CD4-positive, alpha-beta T cell (primary cell): Measurements from ENCODE around the gene SPIC. TPM values are rescaled to one million over a fixed set of nuclear protein-coding genes. Genes with fewer than 3 reads are reported as not detected.
A peak's percentile ranks its signal among the peaks of the same experiment; 100 is the strongest.
"Not testable (repeated sequence)": the region's sequence is repeated elsewhere in the genome, so short reads cannot be mapped to it uniquely, and the experiment has no call there.

Source experiments
- ATAC-seq: fragments of 200-7000 bp; cut with Tn5 transposase; one replicate; pipeline ENCODE4 v1.10.0; 2022; ENCODE audit warnings: mild to moderate bottlenecking; ENCODE audit not compliant: poor library complexity
- CTCF ChIA-PET: fragments of 350-600 bp; sonication (Branson Sonifier 250); formaldehyde crosslinking; loops from one replicate; lab custom pipeline; 2021; ENCODE audit warnings: antibody characterized with exemption, inconsistent platforms; lab: Charles Lee
- POLR2A ChIA-PET: fragments of 350-600 bp; sonication (Branson Sonifier 250); formaldehyde crosslinking; loops from one replicate; lab custom pipeline; 2021; ENCODE audit warnings: antibody characterized with exemption, inconsistent platforms; lab: Charles Lee
- DNase-seq, 14 experiments: peaks; one replicate each; pipeline ENCODE4 v3.0.0-alpha.2; 2013 to 2020; ENCODE audit warnings: mixed read lengths in 2 of 14
- H3K27ac ChIP-seq, 2 donors: one replicate each; pipeline versions ENCODE4 v1.5.1 to v1.7.0; 2013; ENCODE audit warnings: low read length in 2 of 2, low read depth in 1 of 2, mild to moderate bottlenecking in 1 of 2
- H3K27me3 ChIP-seq, 2 experiments: 1 replicate in 1 of 2; 2 replicates in 1 of 2; pipeline versions ENCODE4 v1.6.1 to v1.7.0; 2013; ENCODE audit warnings: low read length in 2 of 2, control low read depth in 1 of 2, mild to moderate bottlenecking in 1 of 2, moderate library complexity in 1 of 2; ENCODE audit not compliant: insufficient read depth in 2 of 2, control insufficient read depth in 1 of 2
- H3K36me3 ChIP-seq: one replicate; pipeline ENCODE4 v1.6.1; 2013; ENCODE audit warnings: low read length, control low read depth; ENCODE audit not compliant: insufficient read depth
- H3K4me1 ChIP-seq: one replicate; pipeline ENCODE4 v1.6.1; 2013; ENCODE audit warnings: low read length, control low read depth; ENCODE audit not compliant: insufficient read depth
- H3K4me3 ChIP-seq: one replicate; pipeline ENCODE4 v1.5.1; 2013; ENCODE audit warnings: mild to moderate bottlenecking, low read length, moderate library complexity
- H3K9me3 ChIP-seq, 2 experiments: 1 replicate in 1 of 2; 2 replicates in 1 of 2; pipeline versions ENCODE4 v1.6.1 to v1.7.0; 2013; ENCODE audit warnings: low read length in 2 of 2, mild to moderate bottlenecking in 2 of 2, control low read depth in 1 of 2, moderate library complexity in 1 of 2; ENCODE audit not compliant: control insufficient read depth in 1 of 2, insufficient read depth in 1 of 2
- H3K27ac Mint-ChIP-seq: one replicate; pipeline ENCODE4 v1.8.0; 2020; ENCODE audit warnings: mixed read lengths
- H3K27me3 Mint-ChIP-seq: one replicate; pipeline ENCODE4 v1.8.0; 2021; ENCODE audit warnings: mixed read lengths
- H3K36me3 Mint-ChIP-seq: one replicate; pipeline ENCODE4 v1.8.0; 2021; ENCODE audit warnings: low read depth, mixed read lengths
- H3K4me1 Mint-ChIP-seq: one replicate; pipeline ENCODE4 v1.8.0; 2021; ENCODE audit warnings: low read depth, mixed read lengths
- H3K4me3 Mint-ChIP-seq: one replicate; pipeline ENCODE4 v1.8.0; 2020; ENCODE audit warnings: mild to moderate bottlenecking, mixed read lengths
- H3K9me3 Mint-ChIP-seq: one replicate; pipeline ENCODE4 v1.8.0; 2020; ENCODE audit warnings: mixed read lengths
- CTCF ChIP-seq: fragments of 200-600 bp; IDR thresholded peaks from one replicate; pipeline ENCODE4 v1.8.0; 2022; ENCODE audit warnings: antibody characterized with exemption, mild to moderate bottlenecking
- intact Hi-C, 2 experiments: fragments of 100-400 bp; cut with DNase I in 1 of 2; cut with micrococcal nuclease in 1 of 2; formaldehyde crosslinking; loops; one replicate each; pipeline versions ENCODE4 v1.15.1 to v1.9.0; 2023 to 2025; cut with DNase I, micrococcal nuclease
- total RNA-seq, 174 experiments: library from RNA in 2 of 174; stranded (reverse) in 2 of 174; gene quantifications; one replicate each; pipeline ENCODE4 v1.2.3 and lab custom pipeline; 2021 to 2026

SPIC gene
- total RNA-seq, 2 experiments from 2014 or later: not detected

GRCh38 chr12:101459642-101460346 is 15.3 kb upstream of the SPIC start:
- Histone ChIP-seq H3K9me3 (peaks cover 0 to 4% of the 10 kb centered on the region in 2 experiments), H3K27ac (no peak overlapping the region), H3K27me3 (no peaks in the 10 kb centered on the region), H3K4me1 (peaks cover 13% of the 10 kb centered on the region), H3K4me3 (no peak overlapping the region), H3K36me3 (no peaks in the 10 kb centered on the region)
- POLR2A ChIA-PET: no interaction called here
- Mint-ChIP-seq H3K4me1 (peaks cover 11% of the 10 kb centered on the region), H3K27ac (no peak overlapping the region), H3K36me3 (no peaks in the 10 kb centered on the region), H3K4me3 (no peak overlapping the region), H3K27me3 (no peaks in the 10 kb centered on the region), H3K9me3 (peaks cover 4% of the 10 kb centered on the region)
- CTCF ChIA-PET: no interaction called here
- intact Hi-C loops: no loop called here
- TF ChIP-seq CTCF: no peak
- DNase-seq: no peak
- ATAC-seq: no peak

GRCh38 chr12:101468948-101469347 is 6.2 kb upstream of the SPIC start:
- Histone ChIP-seq H3K27ac (no peak overlapping the region), H3K36me3 (no peaks in the 10 kb centered on the region), H3K27me3 (no peaks in the 10 kb centered on the region), H3K9me3 (no peaks in the 10 kb centered on the region), H3K4me3 (no peak overlapping the region), H3K4me1 (no peaks in the 10 kb centered on the region)
- POLR2A ChIA-PET: no interaction called here
- Mint-ChIP-seq H3K9me3 (no peaks in the 10 kb centered on the region), H3K27me3 (peaks cover 4% of the 10 kb centered on the region), H3K4me1 (no peaks in the 10 kb centered on the region), H3K36me3 (no peaks in the 10 kb centered on the region), H3K27ac (no peak overlapping the region), H3K4me3 (no peak overlapping the region)
- TF ChIP-seq CTCF: no peak
- ATAC-seq (no peak), DNase-seq (no peak)
- intact Hi-C loops: no loop called here
- CTCF ChIA-PET: no interaction called here

GRCh38 chr12:101470939-101471338 is 4.2 kb upstream of the SPIC start:
- POLR2A ChIA-PET: no interaction called here
- no peaks in the 10 kb centered on the region for H3K27me3 ChIP-seq
- H3K4me1 ChIP-seq: no peaks in the 10 kb centered on the region
- H3K36me3 ChIP-seq: no peaks in the 10 kb centered on the region
- H3K27ac ChIP-seq: no peak overlapping the region
- intact Hi-C loops: no loop called here
- H3K4me3 Mint-ChIP-seq: no peak overlapping the region
- peak in 1 of 14 experiments; percentile 1 for DNase-seq
- no peaks in the 10 kb centered on the region for H3K4me1 Mint-ChIP-seq
- H3K36me3 Mint-ChIP-seq: no peaks in the 10 kb centered on the region
- peaks cover 4% of the 10 kb centered on the region for H3K27me3 Mint-ChIP-seq
- TF ChIP-seq CTCF: no peak
- H3K27ac Mint-ChIP-seq: no peak overlapping the region
- ATAC-seq: no peak
- no peaks in the 10 kb centered on the region for H3K9me3 Mint-ChIP-seq
- H3K9me3 ChIP-seq: no peaks in the 10 kb centered on the region
- no peak overlapping the region for H3K4me3 ChIP-seq
- CTCF ChIA-PET: no interaction called here

GRCh38 chr12:101471878-101472277 is 3.3 kb upstream of the SPIC start:
- H3K4me3 ChIP-seq, H3K36me3 ChIP-seq, H3K27me3 ChIP-seq, H3K9me3 Mint-ChIP-seq, POLR2A ChIA-PET, ATAC-seq, H3K36me3 Mint-ChIP-seq, H3K9me3 ChIP-seq, H3K27ac ChIP-seq, H3K4me1 Mint-ChIP-seq, CTCF ChIA-PET, intact Hi-C loops, H3K4me1 ChIP-seq, DNase-seq, H3K27ac Mint-ChIP-seq, H3K27me3 Mint-ChIP-seq, H3K4me3 Mint-ChIP-seq: not testable (repeated sequence)
